Endothelial cell of umbilical vein (primary cell): ENCODE measurements around the gene LRP1B.

ENCODE experiments used
- CTCF ChIP-seq, 2 donors: IDR thresholded peaks; 1 replicate in 1 of 2; 2 replicates in 1 of 2; pipeline ENCODE4 v1.5.1; 2011; ENCODE audit warnings: low read length in 2 of 2, mild to moderate bottlenecking in 2 of 2, moderate library complexity in 2 of 2, control low read depth in 1 of 2, inconsistent platforms in 1 of 2, low read depth in 1 of 2; ENCODE audit not compliant: insufficient read depth in 1 of 2; ENCODE audit errors: extremely low read depth in 1 of 2
- EZH2 ChIP-seq: IDR thresholded peaks from 2 replicates; pipeline ENCODE4 v1.6.1; 2012; ENCODE audit warnings: borderline replicate concordance, low read depth, mild to moderate bottlenecking, moderate library complexity, low read length, inconsistent platforms; ENCODE audit not compliant: severe bottlenecking
- GATA2 ChIP-seq: IDR thresholded peaks from 2 replicates; pipeline ENCODE4 v1.7.0; 2011; ENCODE audit warnings: low read depth, mild to moderate bottlenecking, moderate library complexity, mixed read lengths, low read length; ENCODE audit not compliant: insufficient read length, insufficient read depth
- MAX ChIP-seq: IDR thresholded peaks from 2 replicates; pipeline ENCODE4 v1.6.1; 2011; ENCODE audit not compliant: insufficient read depth, insufficient read length
- POLR2A ChIP-seq: IDR thresholded peaks from 2 replicates; pipeline ENCODE4 v1.6.1; 2012; ENCODE audit warnings: low read depth, mild to moderate bottlenecking, control low read depth, low read length
- POLR2AphosphoS5 ChIP-seq: IDR thresholded peaks from 2 replicates; pipeline ENCODE4 v1.6.1; 2012; ENCODE audit warnings: low read depth, mild to moderate bottlenecking, control low read depth, low read length, moderate library complexity; ENCODE audit not compliant: insufficient read depth

- TF ChIP-seq GATA2 (no peak), EZH2 (no peak), POLR2A (no peak), CTCF (IDR thresholded peaks at IDR 0.05; ENCODE audit: extremely low read depth in 1 of 2, insufficient read depth in 1 of 2, low read depth in 1 of 2, low read length in 2 of 2) (no peak), MAX (no peak), POLR2AphosphoS5 (no peak)
These were observed 1126.7 kb downstream of the LRP1B start for GRCh38 chr2:141003967-141004657.
